ENCODE measurements around the gene ADIPOR1. TPM values are rescaled to one million over a fixed set of nuclear protein-coding genes. Genes with fewer than 3 reads are reported as not detected.
"Not testable (repeated sequence)": the region's sequence is repeated elsewhere in the genome, so short reads cannot be mapped to it uniquely, and the experiment has no call there.

The ADIPOR1 gene, protein sequence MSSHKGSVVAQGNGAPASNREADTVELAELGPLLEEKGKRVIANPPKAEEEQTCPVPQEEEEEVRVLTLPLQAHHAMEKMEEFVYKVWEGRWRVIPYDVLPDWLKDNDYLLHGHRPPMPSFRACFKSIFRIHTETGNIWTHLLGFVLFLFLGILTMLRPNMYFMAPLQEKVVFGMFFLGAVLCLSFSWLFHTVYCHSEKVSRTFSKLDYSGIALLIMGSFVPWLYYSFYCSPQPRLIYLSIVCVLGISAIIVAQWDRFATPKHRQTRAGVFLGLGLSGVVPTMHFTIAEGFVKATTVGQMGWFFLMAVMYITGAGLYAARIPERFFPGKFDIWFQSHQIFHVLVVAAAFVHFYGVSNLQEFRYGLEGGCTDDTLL
- total RNA-seq (2014; rRNA removed; shearing (Covaris generic)) = 69.1 and 74.6 TPM in 2 replicates

DNA sequence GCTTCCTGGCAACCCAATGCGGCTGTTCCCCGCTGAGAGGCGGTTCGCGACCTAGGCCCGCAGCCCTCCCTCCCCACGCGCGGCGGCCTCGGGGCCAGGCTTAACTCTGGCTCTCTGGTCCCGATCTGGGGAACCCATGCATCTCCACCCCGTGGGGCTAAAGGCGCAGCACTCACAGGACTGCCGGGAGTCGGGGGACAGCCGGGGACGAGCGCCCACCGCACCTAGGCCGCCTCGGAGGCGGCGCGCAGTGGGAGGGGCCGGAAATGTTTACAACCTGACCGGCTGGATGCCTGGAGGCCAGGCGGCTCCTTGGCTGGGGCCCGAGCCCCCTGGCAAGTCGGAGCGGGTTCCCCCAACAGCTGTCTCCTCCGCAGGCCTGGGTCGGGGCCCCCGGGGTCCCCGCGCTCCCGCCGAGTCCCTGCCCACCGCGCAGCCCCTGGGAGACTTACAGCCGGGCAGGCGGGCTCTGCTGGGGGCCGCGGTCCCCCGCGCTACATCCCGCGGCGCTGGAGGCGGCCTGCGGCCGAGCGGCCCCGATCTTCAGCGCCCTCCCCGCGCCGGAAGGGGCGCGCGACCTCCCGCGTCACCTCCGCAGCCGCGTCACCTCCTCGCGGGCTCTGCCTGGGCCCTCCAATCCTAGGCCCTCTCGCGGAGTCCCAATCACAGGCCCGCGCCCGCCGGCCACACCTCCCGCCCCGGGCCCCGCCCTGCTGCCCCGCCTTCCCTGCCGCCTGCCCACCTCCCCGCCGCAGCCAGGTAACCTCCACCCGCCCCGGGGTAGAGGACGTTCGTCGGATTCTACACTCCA lies at the start of gene ADIPOR1:
TSS of gene ADIPOR1 (minus strand) at position 580 of the 811 bp plus-strand sequence. CDS start 7,242 bp downstream, outside the sequence.
- in situ Hi-C loops (cut with HindIII; ENCODE audit: low sequenced_read_pairs) = no loop called here
- DNase-seq (ENCODE audit: low spot score) = peak; percentile 92

DNA sequence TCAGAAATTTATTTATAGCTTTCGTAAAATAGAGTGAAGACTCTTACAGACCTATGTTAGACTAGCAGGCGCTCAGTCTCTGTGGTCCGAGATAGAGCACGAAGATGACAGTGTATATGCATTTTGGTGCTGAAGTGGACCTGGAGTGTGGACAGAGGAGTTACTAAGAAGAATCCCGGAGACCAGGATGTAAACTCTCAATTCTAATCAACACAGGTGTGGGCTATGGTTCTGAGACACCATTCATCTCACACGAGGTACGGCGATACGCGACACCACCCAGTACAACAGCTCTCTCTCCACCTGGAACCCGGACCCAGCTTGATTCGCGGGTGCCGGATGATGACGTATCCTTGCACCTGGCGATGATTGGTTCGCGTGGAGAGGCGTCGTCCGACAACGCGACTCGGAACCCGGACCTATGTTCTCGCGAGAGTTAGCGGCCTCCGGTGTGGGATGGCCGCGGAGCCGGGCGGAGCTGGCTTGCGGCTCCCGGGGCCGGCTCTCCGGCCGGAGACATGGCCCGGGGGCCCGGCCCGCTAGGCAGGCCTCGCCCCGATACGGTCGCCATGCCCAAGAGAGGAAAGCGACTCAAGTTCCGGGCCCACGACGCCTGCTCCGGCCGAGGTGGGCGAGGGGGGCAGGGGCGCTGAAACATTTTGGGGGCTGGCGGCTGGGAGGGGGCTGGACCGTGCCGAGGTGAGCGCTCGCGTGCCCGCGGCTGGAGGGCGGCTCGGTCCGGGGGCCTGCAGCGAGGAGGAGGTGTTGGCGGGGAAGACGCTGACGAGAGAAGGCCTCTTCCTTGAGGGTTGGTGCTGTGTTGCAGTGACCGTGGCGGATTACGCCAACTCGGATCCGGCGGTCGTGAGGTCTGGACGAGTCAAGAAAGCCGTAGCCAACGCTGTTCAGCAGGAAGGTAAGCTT lies 49.1 kb upstream of the ADIPOR1 start, which contains the start of gene TMEM183A:
TSS of gene TMEM183A (plus strand) at position 427 of the 924 bp plus-strand sequence. CDS start at position 519, 92 bp downstream.
- in situ Hi-C loops (cut with HindIII; ENCODE audit: low sequenced_read_pairs) = no loop called here
- peak; percentile 97 for DNase-seq (ENCODE audit: low spot score)

DNA sequence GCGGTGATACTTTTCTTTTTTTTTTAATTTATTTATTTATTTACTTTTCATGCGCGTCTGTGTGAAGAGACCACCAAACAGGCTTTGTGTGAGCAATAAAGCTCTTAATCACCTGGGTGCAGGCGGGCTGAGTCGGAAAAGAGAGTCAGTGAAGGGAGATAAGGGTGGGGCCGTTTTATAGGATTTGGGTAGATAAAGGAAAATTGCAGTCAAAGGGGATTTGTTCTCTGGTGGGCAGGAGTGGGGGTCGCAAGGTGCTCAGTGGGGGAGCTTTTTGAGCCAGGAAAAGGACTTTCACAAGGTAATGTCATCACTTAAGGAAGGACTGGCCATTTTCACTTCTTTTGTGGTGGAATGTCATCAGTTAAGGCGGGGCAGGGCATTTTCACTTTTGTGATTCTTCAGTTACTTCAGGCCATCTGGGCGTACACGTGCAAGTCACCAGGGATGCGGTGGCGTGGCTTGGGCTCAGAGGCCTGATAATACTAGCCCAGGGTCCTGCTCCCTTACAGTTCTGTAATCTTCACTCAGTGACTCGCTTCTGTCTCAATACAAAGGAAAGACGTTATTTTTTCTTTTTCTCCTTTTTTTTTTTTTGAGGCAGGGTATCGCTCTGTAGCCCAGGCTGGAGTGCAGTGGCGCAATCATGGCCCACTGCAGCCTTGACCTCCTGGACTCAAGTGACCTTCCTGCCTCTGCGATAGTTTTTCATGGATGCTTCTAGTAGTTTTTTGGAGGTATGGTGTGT lies 47.5 kb upstream of the ADIPOR1 start:
- DNase-seq (ENCODE audit: low spot score); in situ Hi-C loops (cut with HindIII; ENCODE audit: low sequenced_read_pairs): not testable (repeated sequence)

DNA sequence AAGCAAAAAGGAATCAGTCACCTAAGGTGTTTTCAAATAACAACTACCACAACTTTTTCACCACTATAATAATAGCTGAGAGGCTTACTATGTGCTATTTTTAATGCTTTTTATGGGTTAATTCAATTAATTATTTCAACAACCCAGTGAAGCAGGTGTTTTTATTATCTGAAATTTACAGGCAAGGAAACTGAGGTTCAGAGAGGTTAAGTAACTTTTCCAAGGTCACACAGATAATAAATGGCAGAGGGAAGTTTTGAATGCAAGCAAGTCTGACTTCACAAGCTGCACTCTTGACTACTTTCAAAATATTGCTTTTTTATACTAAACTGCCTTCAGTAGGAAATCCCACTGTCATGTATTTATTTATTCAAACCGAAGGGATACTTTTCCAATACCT lies 44.8 kb upstream of the ADIPOR1 start:
- DNase-seq (ENCODE audit: low spot score) = no peak
- in situ Hi-C loops (cut with HindIII; ENCODE audit: low sequenced_read_pairs) = no loop called here

DNA sequence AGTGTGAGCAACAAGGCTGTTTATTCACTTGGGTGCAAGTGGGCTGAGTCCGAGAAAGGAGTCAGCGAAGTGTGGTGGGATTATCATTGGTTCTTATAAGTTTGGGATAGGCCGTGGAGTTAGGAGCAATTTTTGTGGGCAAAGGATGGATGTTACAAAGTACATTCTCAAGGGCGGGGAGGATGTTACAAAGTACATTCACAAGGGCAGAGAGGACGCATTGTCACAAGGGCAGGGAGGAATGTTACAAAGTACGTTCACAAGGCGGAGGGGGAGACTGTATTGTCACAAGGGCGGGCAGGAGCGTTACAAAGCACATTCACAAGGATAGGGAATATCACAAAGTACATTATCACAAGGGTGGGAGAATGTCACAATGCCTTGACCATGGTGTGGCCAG lies 43.9 kb upstream of the ADIPOR1 start:
- DNase-seq (ENCODE audit: low spot score) = no peak
- in situ Hi-C loops (cut with HindIII; ENCODE audit: low sequenced_read_pairs) = no loop called here

DNA sequence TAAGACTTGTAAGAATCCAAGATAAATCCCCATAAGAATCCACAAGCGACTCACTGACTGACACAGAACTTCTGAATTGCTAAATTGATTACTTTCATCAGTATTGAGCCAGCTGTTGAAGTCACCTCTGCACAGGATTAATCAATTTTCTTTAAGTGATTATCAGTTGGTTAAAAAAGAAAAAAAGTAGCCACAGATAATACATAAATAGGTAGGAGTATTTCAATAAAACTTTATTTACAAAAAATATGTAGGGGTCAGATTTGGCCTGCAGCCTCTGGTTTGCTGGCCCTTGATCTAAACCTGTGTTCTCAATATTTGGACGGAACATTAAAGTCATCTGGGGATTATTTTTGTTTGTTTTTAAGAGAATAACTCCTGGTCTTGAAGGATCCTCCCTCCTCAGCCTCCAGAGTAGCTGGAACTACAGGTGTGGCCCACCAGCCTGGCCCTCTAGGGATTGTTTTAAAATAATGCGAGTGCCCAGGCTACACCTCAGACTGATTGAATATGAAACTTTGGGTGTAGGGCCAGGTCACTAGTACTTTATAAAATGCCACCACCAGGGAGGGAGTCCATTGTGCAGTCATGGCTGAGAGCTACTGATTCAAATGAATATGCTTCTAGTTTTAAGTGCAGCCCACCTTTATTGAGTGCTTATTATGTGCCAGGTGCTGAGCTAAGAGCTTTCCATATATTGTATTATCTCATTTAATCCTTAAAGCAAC lies 42.3 kb upstream of the ADIPOR1 start:
- DNase-seq (ENCODE audit: low spot score) = no peak
- in situ Hi-C loops (cut with HindIII; ENCODE audit: low sequenced_read_pairs) = no loop called here

DNA sequence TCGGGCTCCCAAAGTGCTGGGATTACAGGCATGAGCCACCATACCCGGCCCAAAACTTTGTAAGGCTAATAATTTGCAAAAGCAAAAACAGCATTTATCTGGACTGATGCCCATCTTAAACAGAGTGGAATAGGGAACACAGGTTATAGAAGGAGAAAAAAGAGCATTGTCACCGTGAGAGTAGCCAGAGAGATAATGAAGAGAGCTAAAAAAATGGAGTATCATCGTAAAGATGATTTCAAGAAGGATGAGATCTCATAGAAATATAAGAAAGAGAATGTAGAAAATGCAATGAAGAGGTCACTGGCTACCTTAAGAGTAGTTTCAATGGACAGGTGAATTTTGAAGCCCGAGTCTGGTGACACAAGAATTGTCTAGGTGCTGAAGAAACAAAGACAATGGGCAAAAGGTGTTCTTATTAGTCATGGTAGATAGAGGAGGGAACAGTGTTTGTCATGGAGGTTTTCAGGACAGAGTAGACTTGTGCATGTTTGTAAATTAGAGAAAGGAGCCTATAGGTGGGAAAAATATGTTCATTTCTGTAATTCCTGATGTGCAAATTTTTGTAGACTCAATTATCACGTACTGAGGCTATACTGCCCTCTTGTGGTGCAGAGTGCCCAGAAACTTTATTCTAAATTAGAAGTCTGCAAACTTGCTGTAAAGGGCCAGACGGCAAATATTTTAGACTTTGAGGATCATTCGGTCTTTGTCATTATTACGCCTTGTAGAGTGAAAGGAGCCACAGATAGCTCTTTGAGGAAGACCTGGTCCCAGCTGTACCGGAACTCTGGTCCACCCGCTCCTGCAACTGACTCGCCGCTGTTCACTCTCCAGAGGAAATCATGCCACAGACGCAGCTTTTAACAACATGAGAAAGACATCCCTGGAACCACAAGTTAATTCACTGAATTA lies 41.0 kb upstream of the ADIPOR1 start:
- in situ Hi-C loops (cut with HindIII; ENCODE audit: low sequenced_read_pairs) = no loop called here
- peak; percentile 69 for DNase-seq (ENCODE audit: low spot score)

DNA sequence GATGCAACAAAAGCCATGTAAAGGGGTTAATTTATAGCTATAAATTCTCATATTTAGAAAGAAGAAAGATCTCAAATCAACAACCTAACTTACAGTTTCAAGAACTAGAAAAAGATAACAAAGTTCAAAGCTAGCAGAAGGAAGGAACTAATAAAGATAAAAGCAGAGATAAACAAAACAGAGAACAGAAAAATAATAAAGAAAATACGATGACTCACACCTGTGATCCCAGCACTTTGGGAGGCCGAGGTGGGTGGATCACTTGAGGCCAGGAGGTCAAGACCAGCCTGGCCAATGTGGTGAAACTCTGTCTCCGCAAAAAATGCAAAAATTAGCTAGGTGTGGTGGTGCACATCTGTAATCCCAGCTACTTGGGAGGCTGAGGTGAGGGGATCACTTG lies 36.6 kb upstream of the ADIPOR1 start:
- no peak for DNase-seq (ENCODE audit: low spot score)
- in situ Hi-C loops (cut with HindIII; ENCODE audit: low sequenced_read_pairs) = no loop called here

DNA sequence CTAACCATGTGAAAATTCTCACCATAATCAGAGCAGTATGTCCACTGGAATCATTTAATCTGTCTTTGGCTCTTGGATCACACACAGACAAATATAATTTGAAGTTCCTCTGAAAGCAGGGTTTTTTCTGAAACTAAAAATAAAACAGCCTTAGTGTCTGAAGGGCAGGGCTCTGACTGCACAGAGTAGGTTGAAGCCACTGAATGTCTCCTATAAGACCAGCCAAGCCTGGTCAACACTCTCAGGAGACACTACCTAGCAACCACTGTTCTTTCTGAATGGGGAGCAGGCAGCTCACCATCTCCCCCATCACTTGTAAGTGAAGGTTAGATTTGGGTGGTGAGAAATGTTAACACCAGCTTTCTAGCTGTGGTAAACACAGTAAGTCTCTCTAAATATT lies 33.0 kb upstream of the ADIPOR1 start:
- in situ Hi-C loops (cut with HindIII; ENCODE audit: low sequenced_read_pairs) = no loop called here
- DNase-seq (ENCODE audit: low spot score) = no peak

DNA sequence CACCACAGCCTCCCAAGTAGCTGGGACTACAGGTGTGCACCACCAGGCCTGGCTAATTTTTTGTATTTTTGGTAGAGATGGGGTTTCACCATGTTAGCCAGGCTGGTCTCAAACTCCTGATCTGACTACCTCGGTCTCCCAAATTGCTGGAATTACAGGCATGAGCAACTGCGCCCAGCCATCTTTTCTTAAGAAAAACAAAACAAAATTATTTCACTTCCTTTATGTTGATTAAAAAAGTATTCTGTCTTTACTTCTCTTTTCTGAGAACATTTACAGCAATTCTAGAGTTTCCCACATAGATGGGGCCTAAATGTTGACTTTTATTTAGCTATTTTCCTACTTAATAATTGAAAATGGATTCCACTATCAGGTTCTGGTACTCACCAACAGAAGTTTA lies 31.8 kb upstream of the ADIPOR1 start:
- in situ Hi-C loops (cut with HindIII; ENCODE audit: low sequenced_read_pairs) = no loop called here
- no peak for DNase-seq (ENCODE audit: low spot score)

DNA sequence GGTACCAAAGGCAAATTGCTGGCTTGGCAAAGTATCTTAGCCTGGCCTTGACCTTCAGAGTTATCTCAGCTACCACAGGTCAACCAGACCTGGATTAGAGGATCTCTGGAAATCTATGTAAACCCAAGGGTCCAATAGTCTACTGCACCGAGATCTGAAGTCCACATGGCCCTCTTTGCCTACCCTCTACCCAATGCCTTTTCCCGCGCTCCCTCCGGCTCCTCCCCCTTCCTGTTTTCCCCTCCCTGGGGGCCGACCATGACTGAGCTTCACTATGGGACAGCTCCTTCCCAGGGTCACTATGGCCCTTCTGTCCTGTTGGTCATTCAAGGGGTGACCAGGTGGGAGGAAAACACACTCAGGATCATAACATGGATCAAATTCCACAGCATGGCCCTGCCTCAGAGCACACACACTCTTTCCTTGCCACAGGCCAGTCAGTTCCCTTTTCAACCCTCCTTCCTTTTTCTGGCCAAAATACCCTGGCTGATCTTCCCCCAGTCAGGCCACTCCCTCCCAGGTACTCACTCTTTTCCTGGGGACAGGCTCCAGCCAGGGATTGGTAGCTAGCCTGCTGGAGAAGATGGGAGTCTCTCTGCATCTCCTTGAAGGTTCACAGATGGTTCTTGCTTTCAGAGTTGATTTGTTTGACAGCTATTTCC lies 29.9 kb upstream of the ADIPOR1 start:
- DNase-seq (ENCODE audit: low spot score) = no peak
- in situ Hi-C loops (cut with HindIII; ENCODE audit: low sequenced_read_pairs) = no loop called here

DNA sequence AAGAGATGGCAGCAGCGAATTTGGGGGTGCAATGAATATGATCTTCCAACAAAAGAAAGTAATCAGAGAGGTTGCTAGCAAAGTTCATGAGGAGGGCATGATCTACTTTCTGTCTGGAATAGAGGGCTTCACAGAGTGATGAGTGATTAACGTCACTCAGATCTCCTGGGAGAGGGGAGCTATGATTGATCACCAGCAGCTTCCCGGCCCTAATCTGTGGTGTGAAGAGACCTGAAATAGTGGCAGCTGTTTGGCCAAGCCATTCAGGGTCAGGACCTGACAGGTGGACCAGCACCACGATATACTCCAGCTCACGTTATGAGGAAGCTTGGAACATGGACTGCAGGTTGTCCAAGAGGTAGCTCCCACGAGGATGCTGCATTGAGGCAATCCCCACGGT lies 29.1 kb upstream of the ADIPOR1 start:
- in situ Hi-C loops (cut with HindIII; ENCODE audit: low sequenced_read_pairs) = no loop called here

DNA sequence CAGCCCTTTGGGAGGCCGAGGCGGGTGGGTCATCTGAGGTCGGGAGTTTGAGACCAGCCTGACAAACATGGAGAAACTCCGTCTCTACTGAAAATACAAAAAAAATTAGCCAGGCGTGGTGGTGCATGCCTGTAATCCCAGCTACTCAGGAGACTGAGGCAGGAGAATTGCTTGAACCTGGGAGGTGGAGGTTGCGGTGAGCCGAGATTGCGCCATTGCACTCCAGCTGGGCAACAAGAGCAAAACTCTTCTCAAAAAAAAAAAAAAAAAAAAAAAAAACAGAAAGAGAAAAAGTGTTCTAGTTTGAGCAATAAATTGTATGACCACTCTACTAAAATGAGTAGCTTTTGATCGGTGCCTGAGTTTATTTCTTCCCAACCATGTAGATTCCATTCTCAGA lies 28.0 kb upstream of the ADIPOR1 start:
- DNase-seq (ENCODE audit: low spot score); in situ Hi-C loops (cut with HindIII; ENCODE audit: low sequenced_read_pairs): not testable (repeated sequence)

More for the DNA sequence above, 29.1 kb upstream of the ADIPOR1 start:
- no peak for DNase-seq (ENCODE audit: low spot score)

DNA sequence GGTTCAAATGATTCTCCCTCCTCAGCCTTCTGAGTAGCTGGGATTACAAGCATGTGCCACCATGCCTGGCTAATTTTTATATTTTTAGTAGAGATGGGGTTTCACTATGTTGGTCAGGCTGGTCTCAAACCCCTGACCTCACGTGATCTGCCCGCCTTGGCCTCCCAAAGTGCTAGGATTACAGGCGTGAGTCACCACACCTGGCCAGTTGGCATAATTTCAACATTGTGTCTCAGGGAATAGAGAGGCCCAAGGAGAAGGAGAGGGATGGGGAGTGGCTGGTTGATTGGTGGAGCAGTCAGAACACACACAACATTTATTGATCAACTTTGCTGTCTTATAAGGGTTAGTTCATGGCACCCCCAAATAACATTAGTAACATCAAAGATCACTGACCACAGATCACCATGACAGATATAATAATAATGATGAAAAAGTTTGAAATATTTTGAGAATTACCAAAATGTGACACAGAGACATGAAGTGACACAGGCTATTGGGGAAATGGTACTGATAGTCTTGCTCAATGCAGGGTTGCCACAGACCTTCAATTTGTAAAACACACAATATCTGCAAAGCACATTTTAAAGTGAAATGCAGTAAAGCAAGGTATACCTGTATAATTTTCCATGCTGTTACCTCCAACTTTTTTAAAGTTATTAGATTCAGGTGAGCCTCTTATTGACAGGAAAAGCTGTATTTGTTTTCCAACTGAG lies 24.8 kb upstream of the ADIPOR1 start:
- DNase-seq (ENCODE audit: low spot score) = no peak
- in situ Hi-C loops (cut with HindIII; ENCODE audit: low sequenced_read_pairs) = no loop called here

DNA sequence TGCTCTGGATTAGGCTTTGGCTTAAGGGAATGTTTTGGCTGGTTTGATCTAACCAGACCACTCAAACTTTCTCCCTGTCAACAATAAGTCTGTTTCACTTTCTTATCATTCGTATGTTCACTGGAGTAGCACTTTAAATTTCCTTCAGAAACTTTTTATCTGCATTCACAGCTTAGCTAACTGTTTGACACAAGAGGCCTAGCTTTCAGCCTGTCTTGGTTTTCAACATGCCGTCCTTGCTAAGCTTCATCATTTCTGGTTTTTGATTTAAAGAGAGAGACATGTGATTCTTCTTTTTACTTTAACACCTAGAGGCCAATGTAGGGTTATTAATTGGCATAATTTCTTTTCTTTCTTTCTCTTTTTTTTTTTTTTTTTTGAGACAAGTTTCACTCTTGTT lies 23.8 kb upstream of the ADIPOR1 start:
- in situ Hi-C loops (cut with HindIII; ENCODE audit: low sequenced_read_pairs) = no loop called here
- DNase-seq (ENCODE audit: low spot score) = no peak

DNA sequence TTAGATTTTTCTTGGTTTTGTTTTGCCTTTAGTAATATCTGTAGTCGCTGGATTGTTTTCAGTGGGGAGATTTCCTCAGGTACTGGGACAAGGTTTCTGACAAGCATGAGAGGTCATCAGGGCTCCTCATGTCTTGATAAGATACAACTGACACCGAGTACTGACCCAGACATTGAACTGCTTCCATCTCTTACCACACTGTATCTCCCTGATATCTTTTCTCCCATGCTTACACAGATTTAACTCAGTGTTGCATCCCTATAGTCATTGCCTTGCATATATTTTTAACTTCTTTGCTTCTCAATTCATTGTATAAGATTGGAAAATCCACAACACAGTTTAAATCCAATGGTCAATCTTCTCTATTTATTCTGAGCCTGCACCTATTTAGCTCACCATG lies 21.3 kb upstream of the ADIPOR1 start:
- in situ Hi-C loops (cut with HindIII; ENCODE audit: low sequenced_read_pairs) = no loop called here
- no peak for DNase-seq (ENCODE audit: low spot score)

Data from G401 (cell line).